Endodermal cell (in vitro differentiated cells): ENCODE measurements around the gene C13orf42. TPM values are rescaled to one million over a fixed set of nuclear protein-coding genes. Genes with fewer than 3 reads are reported as not detected.
A peak's percentile ranks its signal among the peaks of the same experiment; 100 is the strongest.

Source experiments
- DNase-seq: peaks from one replicate; pipeline ENCODE4 v3.0.0-alpha.2; 2017
- H3K27ac ChIP-seq: 2 replicates; pipeline ENCODE4 v1.5.1; 2013; ENCODE audit warnings: mild to moderate bottlenecking, low read depth, low read length, moderate library complexity
- H3K27me3 ChIP-seq: 2 replicates; pipeline ENCODE4 v1.6.1; 2013; ENCODE audit warnings: mild to moderate bottlenecking, low read length, moderate library complexity; ENCODE audit not compliant: insufficient read depth, control insufficient read depth, poor library complexity, severe bottlenecking
- H3K36me3 ChIP-seq: 2 replicates; pipeline ENCODE4 v1.7.0; 2013; ENCODE audit warnings: mild to moderate bottlenecking, low read length, moderate library complexity; ENCODE audit not compliant: control insufficient read depth, insufficient read depth
- H3K4me1 ChIP-seq: one replicate; pipeline ENCODE4 v1.7.0; 2013; ENCODE audit warnings: low read length; ENCODE audit not compliant: control insufficient read depth, insufficient read depth
- H3K4me3 ChIP-seq: 2 replicates; pipeline ENCODE4 v1.5.1; 2013; ENCODE audit warnings: mild to moderate bottlenecking, low read length, moderate library complexity
- H3K9ac ChIP-seq: 2 replicates; pipeline ENCODE4 v1.6.1; 2013; ENCODE audit warnings: mild to moderate bottlenecking, low read length, moderate library complexity; ENCODE audit not compliant: poor library complexity, severe bottlenecking; ENCODE audit errors: extremely low read depth
- H3K9me3 ChIP-seq: 2 replicates; pipeline ENCODE4 v1.6.1; 2013; ENCODE audit warnings: mild to moderate bottlenecking, low read length, moderate library complexity; ENCODE audit not compliant: control insufficient read depth
- H3K27ac Mint-ChIP-seq: 2 replicates; pipeline ENCODE4 v1.8.0; 2020; ENCODE audit warnings: mixed read lengths
- H3K27me3 Mint-ChIP-seq: 2 replicates; pipeline ENCODE4 v1.8.0; 2021; ENCODE audit warnings: mild to moderate bottlenecking, mixed read lengths; ENCODE audit not compliant: insufficient read depth
- H3K36me3 Mint-ChIP-seq: 2 replicates; pipeline ENCODE4 v1.8.0; 2020; ENCODE audit warnings: low read depth, mixed read lengths
- H3K4me1 Mint-ChIP-seq: 2 replicates; pipeline ENCODE4 v1.8.0; 2020; ENCODE audit warnings: mixed read lengths
- H3K4me3 Mint-ChIP-seq: 2 replicates; pipeline ENCODE4 v1.8.0; 2020; ENCODE audit warnings: mild to moderate bottlenecking, moderate library complexity, mixed read lengths
- H3K9me3 Mint-ChIP-seq: 2 replicates; pipeline ENCODE4 v1.8.0; 2020; ENCODE audit warnings: mild to moderate bottlenecking, mixed read lengths
- WGBS, 2 experiments: methylation state at CpG; one replicate each; pipeline versions ENCODE4 v1.1.5 to v1.1.7; 2013; ENCODE audit warnings: missing lambda C conversion rate in 2 of 2, mixed read lengths in 1 of 2; ENCODE audit not compliant: insufficient coverage in 1 of 2, insufficient read length in 1 of 2; 5-methylcytosine and 5-hydroxymethylcytosine counted together
- total RNA-seq, 2 donors: library from RNA; stranded (reverse); fragmentation: NEBNext Ultra II Directional in 1 of 2; extraction: Animal tissue kit (Norgen Biotek cat#: 25700) in 1 of 2; gene quantifications; 2 replicates in 1 of 2; 3 replicates in 1 of 2; pipeline ENCODE4 v1.2.1, GENCODE V29; 2021
- TF ChIP-seq, protein P1 (sequence below): fragments of 200-600 bp; sonication (generic); conservative IDR thresholded peaks from 2 replicates; pipeline ENCODE4 v1.5.0; 2021; ENCODE audit warnings: antibody characterized with exemption, mild to moderate bottlenecking

Gene C13orf42
- total RNA-seq, 2 donors from 2014 or later: 19.0 to 27.7 TPM

DNA sequence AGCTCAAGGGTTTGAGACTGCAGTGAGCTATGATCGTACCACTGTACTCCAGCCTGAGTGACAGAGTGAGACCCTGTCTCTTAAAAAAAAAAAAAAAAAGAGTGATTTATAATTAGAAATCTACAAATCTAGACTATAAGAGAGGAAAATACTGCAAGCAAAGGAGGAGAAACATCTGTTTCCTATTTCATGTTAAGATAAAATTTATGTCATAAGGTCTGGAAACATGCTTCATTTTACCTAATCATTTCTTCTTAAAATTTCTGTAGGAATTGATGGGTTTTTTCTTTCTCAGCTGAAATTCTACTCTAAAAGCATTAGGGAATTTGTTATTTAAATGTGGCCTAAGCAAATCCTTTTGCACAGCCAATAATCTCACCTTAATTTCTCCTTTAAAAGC, 53.2 kb downstream of the C13orf42 start:
- Histone ChIP-seq H3K4me3 (no peak overlapping the region), H3K9ac (no peak overlapping the region), H3K27ac (peak overlapping the region; percentile 57), H3K9me3 (no peaks in the 10 kb centered on the region), H3K36me3 (no peaks in the 10 kb centered on the region), H3K4me1 (no peaks in the 10 kb centered on the region), H3K27me3 (no peaks in the 10 kb centered on the region)
- Mint-ChIP-seq H3K4me1 (peaks cover 8% of the 10 kb centered on the region), H3K36me3 (no peaks in the 10 kb centered on the region), H3K27me3 (no peaks in the 10 kb centered on the region), H3K27ac (no peak overlapping the region), H3K9me3 (no peaks in the 10 kb centered on the region), H3K4me3 (no peak overlapping the region)
- DNase-seq: no peak
- WGBS, 2 experiments: 90% methylated on average over 1 of the region's 1 CpG; no CpG with 5 or more reads in 1 of the 2 experiments
- TF ChIP-seq, protein P1, sequence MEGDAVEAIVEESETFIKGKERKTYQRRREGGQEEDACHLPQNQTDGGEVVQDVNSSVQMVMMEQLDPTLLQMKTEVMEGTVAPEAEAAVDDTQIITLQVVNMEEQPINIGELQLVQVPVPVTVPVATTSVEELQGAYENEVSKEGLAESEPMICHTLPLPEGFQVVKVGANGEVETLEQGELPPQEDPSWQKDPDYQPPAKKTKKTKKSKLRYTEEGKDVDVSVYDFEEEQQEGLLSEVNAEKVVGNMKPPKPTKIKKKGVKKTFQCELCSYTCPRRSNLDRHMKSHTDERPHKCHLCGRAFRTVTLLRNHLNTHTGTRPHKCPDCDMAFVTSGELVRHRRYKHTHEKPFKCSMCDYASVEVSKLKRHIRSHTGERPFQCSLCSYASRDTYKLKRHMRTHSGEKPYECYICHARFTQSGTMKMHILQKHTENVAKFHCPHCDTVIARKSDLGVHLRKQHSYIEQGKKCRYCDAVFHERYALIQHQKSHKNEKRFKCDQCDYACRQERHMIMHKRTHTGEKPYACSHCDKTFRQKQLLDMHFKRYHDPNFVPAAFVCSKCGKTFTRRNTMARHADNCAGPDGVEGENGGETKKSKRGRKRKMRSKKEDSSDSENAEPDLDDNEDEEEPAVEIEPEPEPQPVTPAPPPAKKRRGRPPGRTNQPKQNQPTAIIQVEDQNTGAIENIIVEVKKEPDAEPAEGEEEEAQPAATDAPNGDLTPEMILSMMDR: no peak

DNA sequence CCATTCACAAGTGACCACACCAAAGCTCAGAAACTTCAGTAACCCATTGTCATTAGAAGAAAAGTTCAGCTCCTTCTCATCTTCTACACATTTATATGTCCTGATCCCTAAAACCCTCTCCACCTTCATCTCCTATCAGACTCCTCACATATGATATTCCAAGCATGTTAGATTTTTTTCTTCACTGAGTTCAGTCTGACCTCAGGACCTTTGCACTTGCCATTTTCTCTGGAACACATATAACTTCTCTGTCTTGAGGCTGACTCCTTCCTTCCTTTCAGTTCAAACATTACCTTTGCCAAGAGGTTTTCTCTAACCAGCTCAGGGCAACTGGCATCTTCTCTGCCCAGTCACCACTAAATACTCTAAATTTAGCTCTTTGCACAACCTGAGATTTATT, 54.1 kb downstream of the C13orf42 start:
- H3K9me3 ChIP-seq: no peaks in the 10 kb centered on the region
- H3K27me3 ChIP-seq: no peaks in the 10 kb centered on the region
- TF ChIP-seq, protein P1: no peak
- no peaks in the 10 kb centered on the region for H3K36me3 ChIP-seq
- Mint-ChIP-seq H3K27ac (no peak overlapping the region), H3K36me3 (no peaks in the 10 kb centered on the region), H3K9me3 (no peaks in the 10 kb centered on the region), H3K4me1 (peaks cover 8% of the 10 kb centered on the region), H3K4me3 (no peak overlapping the region), H3K27me3 (no peaks in the 10 kb centered on the region)
- H3K4me3 ChIP-seq: no peak overlapping the region
- H3K27ac ChIP-seq: no peak overlapping the region
- no peaks in the 10 kb centered on the region for H3K4me1 ChIP-seq
- DNase-seq: peak; percentile 15
- H3K9ac ChIP-seq: no peak overlapping the region

DNA sequence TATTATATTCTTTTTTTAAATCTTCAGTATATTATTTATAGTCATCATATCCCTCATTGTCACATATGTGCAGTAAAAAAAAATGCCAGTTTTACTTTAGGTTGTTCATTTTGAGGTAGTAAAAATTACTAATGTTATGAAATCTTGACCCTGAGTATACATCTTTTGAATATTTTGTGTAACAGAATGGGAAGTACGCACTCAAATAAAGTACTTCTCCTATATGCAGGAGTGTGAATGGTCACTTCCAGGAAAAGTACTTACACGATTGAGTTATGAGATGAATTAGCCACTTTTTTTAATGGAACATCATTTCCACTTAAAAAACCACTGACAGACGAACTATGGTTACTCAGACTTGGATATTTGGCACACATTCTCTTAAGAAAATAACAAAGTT, 58.5 kb downstream of the C13orf42 start:
- Mint-ChIP-seq H3K27ac (no peak overlapping the region), H3K36me3 (no peaks in the 10 kb centered on the region), H3K4me3 (no peak overlapping the region), H3K27me3 (no peaks in the 10 kb centered on the region), H3K4me1 (no peaks in the 10 kb centered on the region), H3K9me3 (no peaks in the 10 kb centered on the region)
- Histone ChIP-seq H3K27ac (no peak overlapping the region), H3K27me3 (no peaks in the 10 kb centered on the region), H3K4me1 (no peaks in the 10 kb centered on the region), H3K9me3 (no peaks in the 10 kb centered on the region), H3K36me3 (no peaks in the 10 kb centered on the region), H3K4me3 (no peak overlapping the region), H3K9ac (no peak overlapping the region)
- DNase-seq: no peak
- whole genome bisulfite sequencing, 2 experiments: 83 to 96% methylated on average over 3 of the region's 3 CpGs
- TF ChIP-seq, protein P1: no peak
